Smooth muscle cell (in vitro differentiated cells): ENCODE measurements around the gene TTC28. TPM values are rescaled to one million over a fixed set of nuclear protein-coding genes. Genes with fewer than 3 reads are reported as not detected.

Source experiments
- DNase-seq: peaks from one replicate; lab custom pipeline; 2025; ENCODE audit not compliant: unreplicated experiment; lab: John Stamatoyannopoulos, UW
- H2AFZ ChIP-seq: fragments of 200-600 bp; sonication (generic); 2 replicates; pipeline ENCODE4 v1.6.0; 2016; ENCODE audit warnings: antibody characterized with exemption, low read depth, mild to moderate bottlenecking
- H3F3A ChIP-seq: fragments of 200-600 bp; sonication (generic); 2 replicates; pipeline ENCODE4 v1.6.0; 2017; ENCODE audit warnings: antibody characterized with exemption, low read depth
- H3K27ac ChIP-seq: fragments of 200-600 bp; sonication (generic); 2 replicates; pipeline ENCODE4 v1.5.1; 2016; ENCODE audit warnings: low read depth, mild to moderate bottlenecking
- H3K27me3 ChIP-seq: fragments of 200-600 bp; sonication (generic); 2 replicates; pipeline ENCODE4 v1.6.1; 2016; ENCODE audit warnings: low read depth, mild to moderate bottlenecking
- H3K36me3 ChIP-seq: fragments of 200-600 bp; sonication (generic); 2 replicates; pipeline ENCODE4 v1.5.1; 2016; ENCODE audit warnings: low read depth
- H3K4me1 ChIP-seq: fragments of 200-600 bp; sonication (generic); 2 replicates; pipeline ENCODE4 v1.5.1; 2016; ENCODE audit warnings: low read depth
- H3K4me2 ChIP-seq: fragments of 200-600 bp; sonication (generic); 2 replicates; pipeline ENCODE4 v1.6.0; 2016; ENCODE audit warnings: mild to moderate bottlenecking
- H3K4me3 ChIP-seq: fragments of 200-600 bp; sonication (generic); 2 replicates; pipeline ENCODE4 v1.5.1; 2016; ENCODE audit warnings: mild to moderate bottlenecking
- H3K79me2 ChIP-seq: fragments of 200-600 bp; sonication (generic); 2 replicates; pipeline ENCODE4 v1.6.0; 2016; ENCODE audit warnings: low read depth, mild to moderate bottlenecking
- H3K9ac ChIP-seq: fragments of 200-600 bp; sonication (generic); 2 replicates; pipeline ENCODE4 v1.6.0; 2016; ENCODE audit warnings: low read depth
- H3K9me3 ChIP-seq: fragments of 200-600 bp; sonication (generic); replicated peaks from 2 replicates; pipeline ENCODE4 v1.5.1; 2016; ENCODE audit warnings: low read depth
- H4K20me1 ChIP-seq: fragments of 200-600 bp; sonication (generic); 2 replicates; pipeline ENCODE4 v1.6.0; 2016; ENCODE audit warnings: low read depth
- WGBS: methylation state at CpG from one replicate; pipeline ENCODE4 v1.1.7; 2016; ENCODE audit warnings: low lambda C conversion rate; 5-methylcytosine and 5-hydroxymethylcytosine counted together
- polyA plus RNA-seq: library from polyadenylated mRNA; unstranded; fragments of >200 nt; fragmentation: Nextera tagmentation; extraction: Ambion mirVana; gene quantifications from 2 replicates; pipeline ENCODE4 v1.2.1, GENCODE V29; 2016
- total RNA-seq: library from RNA; depleted of rRNA; stranded (reverse); fragments of >200 nt; gene quantifications from 2 replicates; pipeline ENCODE4 v1.2.3, GENCODE V29; 2014
- TF ChIP-seq, protein P1 (sequence below): fragments of 200-600 bp; sonication (generic); IDR thresholded peaks from 2 replicates; pipeline ENCODE4 v1.5.1; 2017; ENCODE audit warnings: borderline replicate concordance, mild to moderate bottlenecking, antibody characterized with exemption; ENCODE audit not compliant: insufficient read depth, poor library complexity, severe bottlenecking

Gene TTC28
- total and polyA plus RNA-seq, 2 experiments from 2014 or later: 6.3 to 17.9 TPM

- H3K27ac ChIP-seq: no peak overlapping the region
- H4K20me1 ChIP-seq: no peaks in the 10 kb centered on the region
- no peaks in the 10 kb centered on the region for H3K79me2 ChIP-seq
- H3K4me2 ChIP-seq: no peak overlapping the region
- DNase-seq: no peak
- no peak overlapping the region for H2AFZ ChIP-seq
- H3K36me3 ChIP-seq: no peaks in the 10 kb centered on the region
- H3K4me3 ChIP-seq: no peak overlapping the region
- H3K4me1 ChIP-seq: peaks cover 20% of the 10 kb centered on the region
- no peaks in the 10 kb centered on the region for H3F3A ChIP-seq
- TF ChIP-seq, protein P1, sequence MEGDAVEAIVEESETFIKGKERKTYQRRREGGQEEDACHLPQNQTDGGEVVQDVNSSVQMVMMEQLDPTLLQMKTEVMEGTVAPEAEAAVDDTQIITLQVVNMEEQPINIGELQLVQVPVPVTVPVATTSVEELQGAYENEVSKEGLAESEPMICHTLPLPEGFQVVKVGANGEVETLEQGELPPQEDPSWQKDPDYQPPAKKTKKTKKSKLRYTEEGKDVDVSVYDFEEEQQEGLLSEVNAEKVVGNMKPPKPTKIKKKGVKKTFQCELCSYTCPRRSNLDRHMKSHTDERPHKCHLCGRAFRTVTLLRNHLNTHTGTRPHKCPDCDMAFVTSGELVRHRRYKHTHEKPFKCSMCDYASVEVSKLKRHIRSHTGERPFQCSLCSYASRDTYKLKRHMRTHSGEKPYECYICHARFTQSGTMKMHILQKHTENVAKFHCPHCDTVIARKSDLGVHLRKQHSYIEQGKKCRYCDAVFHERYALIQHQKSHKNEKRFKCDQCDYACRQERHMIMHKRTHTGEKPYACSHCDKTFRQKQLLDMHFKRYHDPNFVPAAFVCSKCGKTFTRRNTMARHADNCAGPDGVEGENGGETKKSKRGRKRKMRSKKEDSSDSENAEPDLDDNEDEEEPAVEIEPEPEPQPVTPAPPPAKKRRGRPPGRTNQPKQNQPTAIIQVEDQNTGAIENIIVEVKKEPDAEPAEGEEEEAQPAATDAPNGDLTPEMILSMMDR: no peak
- H3K9ac ChIP-seq: no peak overlapping the region
- WGBS: 92% methylated on average over 18 of the region's 18 CpGs
- no peaks in the 10 kb centered on the region for H3K9me3 ChIP-seq
- no peaks in the 10 kb centered on the region for H3K27me3 ChIP-seq
These were observed 665.2 kb downstream of the TTC28 start for GRCh38 chr22:28014211-28015045.

DNA sequence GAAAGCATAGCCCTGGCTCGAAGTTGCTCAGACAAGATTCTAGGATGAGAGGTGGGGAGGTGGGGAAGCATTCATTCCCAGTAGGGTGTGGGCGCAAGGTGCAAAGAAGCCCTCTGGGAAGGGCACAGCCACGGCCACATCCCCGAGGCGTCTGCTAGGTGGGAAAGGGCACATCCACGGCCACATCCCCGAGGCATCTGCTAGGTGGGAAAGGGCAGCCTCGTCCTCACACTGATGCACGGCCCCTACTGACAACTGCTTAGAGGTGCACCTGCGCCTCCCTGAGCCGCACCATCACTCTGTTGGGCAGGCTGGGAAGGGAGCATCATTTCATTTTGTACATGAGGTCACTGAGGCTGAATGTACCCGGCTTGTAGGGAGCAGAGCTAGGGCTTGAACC is 666.0 kb downstream of the TTC28 start:
- TF ChIP-seq, protein P1: no peak
- Histone ChIP-seq H2AFZ (no peak overlapping the region), H3F3A (no peaks in the 10 kb centered on the region), H3K4me2 (no peak overlapping the region), H3K9me3 (no peaks in the 10 kb centered on the region), H3K4me1 (peaks cover 20% of the 10 kb centered on the region), H3K27me3 (no peaks in the 10 kb centered on the region), H3K79me2 (no peaks in the 10 kb centered on the region), H3K36me3 (no peaks in the 10 kb centered on the region), H4K20me1 (no peaks in the 10 kb centered on the region), H3K27ac (no peak overlapping the region), H3K4me3 (no peak overlapping the region), H3K9ac (no peak overlapping the region)
- 95% methylated on average over 12 of the region's 12 CpGs for WGBS
- no peak for DNase-seq

GRCh38 chr22:28012832-28013460 is 666.7 kb downstream of the TTC28 start:
- Histone ChIP-seq H3F3A (peaks cover 6% of the 10 kb centered on the region), H3K79me2 (no peaks in the 10 kb centered on the region), H3K36me3 (no peaks in the 10 kb centered on the region), H2AFZ (no peak overlapping the region), H3K27me3 (no peaks in the 10 kb centered on the region), H3K4me1 (peaks cover 20% of the 10 kb centered on the region), H3K9me3 (no peaks in the 10 kb centered on the region), H3K4me2 (no peak overlapping the region), H4K20me1 (no peaks in the 10 kb centered on the region), H3K9ac (no peak overlapping the region), H3K27ac (no peak overlapping the region), H3K4me3 (no peak overlapping the region)
- WGBS: 91% methylated on average over 7 of the region's 7 CpGs
- no peak for DNase-seq
- TF ChIP-seq, protein P1: no peak
